G401.6 (cell line): ENCODE data around the gene HTT-AS.

Experiments
- FAIRE-seq: peaks from 2 replicates; lab custom pipeline; 2012; peaks lifted over from hg19 to GRCh38; lab: Jason Lieb, UNC

HTT-AS gene

DNA sequence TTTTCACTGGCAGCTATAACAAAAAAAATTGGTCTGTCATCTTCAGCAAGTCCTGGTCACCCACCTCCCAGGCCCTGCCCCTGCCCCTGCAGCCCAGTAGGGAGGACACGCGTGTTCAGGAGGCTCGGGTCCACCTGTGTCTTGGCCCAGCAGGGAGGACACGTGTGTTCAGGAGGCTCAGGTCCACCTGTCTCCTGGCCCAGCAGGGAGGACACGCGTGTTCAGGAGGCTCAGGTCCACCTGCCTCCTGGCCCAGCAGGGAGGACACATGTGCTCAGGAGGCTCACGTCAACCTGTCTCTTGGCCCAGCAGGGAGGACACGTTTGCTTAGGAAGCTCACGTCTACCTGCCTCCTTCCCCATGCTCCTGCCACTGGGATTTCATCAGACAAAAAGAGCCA is 44.9 kb downstream of the HTT-AS start:
- FAIRE-seq, result no peak

DNA sequence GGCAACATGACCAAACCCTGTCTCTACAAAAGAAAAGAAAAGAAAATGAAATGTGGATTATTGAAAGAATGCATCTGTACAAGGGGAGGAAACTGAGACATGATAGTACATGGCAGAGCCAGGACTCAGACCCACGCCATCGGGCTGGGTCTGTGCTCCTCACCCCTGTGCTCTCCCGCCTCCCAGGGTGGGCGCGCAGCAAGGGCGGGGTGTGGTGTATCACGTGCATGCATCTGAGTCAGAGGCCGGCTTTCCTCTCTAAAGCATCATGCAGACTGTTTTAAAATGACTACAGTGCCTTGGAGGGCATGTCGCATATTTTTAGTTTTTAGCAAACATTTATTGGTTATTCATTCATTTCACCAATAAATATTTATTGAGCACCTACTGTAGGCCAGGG is 47.8 kb downstream of the HTT-AS start:
- no peak for FAIRE-seq

DNA sequence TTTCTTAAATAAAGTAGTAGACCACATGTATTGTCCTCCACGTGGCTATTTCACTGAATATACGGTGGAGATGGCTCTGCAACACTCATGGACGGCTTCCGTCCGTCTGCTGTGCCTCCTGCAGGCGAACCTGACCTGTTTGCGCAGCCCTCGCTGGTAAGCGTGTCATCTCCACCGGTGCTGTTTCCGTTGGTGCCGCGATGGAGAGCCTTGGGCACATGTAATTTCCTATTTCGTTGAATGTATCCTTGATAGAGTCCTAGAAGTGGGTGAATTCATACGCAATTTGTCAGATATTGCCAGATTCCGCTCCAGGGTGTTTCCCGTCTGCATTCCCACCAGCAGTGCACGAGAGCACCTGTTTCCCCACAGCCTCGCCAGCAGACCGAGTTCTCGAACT is 48.5 kb downstream of the HTT-AS start:
- FAIRE-seq, result no peak

DNA sequence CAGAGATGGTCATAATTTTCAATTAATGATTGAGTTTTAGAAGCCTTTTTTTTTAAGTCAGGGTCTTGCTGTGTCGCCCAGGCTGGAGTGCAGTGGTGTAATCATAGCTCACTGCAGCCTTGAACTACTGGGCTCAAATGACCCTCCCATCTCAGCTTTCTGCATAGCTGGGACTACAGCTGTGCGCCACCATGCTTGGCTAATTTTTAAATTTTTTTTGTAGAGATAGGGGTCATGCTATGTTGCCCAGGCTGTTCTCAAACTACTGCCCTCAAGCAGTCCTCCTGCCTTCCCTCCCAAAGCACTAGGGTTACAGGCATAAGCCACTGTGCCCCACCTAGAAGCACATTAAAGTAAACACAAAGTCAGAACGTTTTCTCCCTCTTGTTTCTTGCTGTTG is 51.7 kb downstream of the HTT-AS start:
- no peak for FAIRE-seq

DNA sequence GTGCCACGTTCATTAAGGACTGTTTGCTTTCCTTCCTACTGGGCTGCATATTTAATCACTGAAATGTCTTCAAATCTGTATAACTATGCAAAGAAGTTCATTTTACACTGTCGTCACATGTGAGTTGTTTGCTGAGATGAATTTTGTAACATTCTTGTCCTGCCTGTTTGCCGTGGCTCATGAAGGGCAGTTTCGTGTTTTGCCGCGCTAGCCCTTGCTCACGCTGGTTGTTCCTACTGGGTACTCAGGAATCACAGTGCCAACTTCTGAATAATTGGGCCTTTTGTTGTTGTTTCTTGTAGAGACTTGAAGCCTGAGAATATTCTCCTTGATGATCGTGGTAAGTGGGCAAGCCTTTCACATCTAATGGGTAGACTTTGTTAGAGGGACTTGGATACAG is 52.2 kb downstream of the HTT-AS start:
- no peak for FAIRE-seq

DNA sequence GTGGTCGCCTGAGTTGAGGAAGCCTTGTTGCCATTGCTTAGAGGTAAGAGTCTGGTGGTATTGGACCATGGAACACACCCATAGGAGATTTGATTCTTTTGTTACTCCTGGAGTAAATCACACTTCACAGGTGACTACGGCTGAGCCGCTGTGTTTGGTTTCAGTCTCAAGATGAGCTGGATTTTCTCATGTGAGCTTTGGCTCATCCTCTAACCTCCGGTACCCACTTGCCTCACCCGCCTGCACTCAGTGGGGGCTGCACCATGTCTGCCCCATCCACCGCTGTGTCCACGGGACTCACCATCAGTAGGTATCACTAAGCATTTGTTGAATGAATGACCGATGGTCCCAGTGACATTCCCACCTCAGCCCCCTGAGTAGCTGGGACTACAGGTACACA is 52.7 kb downstream of the HTT-AS start:
- FAIRE-seq, result no peak

DNA sequence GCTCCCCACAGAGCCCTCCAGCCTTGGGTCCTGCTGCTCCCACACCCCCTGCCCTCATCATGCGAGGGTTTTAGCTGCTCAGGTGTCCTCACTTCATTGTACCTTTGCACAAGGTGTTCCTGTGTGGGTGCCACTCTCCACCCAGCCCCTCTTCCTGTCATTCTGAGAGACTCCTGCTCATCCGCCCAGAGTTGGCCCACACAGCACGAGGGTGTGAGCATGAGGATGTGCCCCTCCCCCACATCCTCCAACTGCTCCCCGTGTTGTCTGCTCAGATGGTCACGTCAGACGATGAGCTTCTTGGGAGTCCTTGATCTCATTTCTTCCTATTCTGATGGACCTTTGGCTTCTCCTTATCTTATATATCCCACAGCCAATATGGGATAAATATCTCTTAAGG is 53.2 kb downstream of the HTT-AS start:
- no peak for FAIRE-seq

DNA sequence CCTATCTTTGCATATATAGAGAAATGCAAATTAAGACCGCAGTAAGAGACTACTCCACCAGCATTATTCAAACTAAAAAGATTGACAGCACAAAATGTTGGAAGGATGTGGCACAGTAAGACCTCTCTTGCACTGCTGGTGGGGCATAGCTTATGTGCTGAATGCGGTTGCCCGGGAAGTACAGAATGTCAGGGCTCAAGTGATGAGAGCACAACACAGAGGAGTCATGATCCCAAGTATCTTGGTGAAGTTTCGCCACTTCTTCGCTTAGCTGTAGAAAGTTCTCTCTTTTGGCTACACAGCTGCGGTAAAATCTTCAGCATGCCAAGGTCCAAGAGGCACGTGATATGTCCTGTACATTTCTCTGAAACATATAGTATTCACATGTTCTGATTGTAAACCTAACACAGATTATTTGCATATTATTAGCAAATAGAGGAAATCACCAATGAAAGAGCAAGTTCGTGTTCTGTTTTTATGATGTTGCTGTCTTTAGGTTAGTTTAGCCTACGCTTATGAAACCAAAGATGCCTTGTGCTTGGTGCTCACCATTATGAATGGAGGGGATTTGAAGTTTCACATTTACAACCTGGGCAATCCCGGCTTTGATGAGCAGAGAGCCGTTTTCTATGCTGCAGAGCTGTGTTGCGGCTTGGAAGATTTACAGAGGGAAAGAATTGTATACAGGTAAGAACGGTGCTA is 55.0 kb downstream of the HTT-AS start:
- FAIRE-seq, result no peak

DNA sequence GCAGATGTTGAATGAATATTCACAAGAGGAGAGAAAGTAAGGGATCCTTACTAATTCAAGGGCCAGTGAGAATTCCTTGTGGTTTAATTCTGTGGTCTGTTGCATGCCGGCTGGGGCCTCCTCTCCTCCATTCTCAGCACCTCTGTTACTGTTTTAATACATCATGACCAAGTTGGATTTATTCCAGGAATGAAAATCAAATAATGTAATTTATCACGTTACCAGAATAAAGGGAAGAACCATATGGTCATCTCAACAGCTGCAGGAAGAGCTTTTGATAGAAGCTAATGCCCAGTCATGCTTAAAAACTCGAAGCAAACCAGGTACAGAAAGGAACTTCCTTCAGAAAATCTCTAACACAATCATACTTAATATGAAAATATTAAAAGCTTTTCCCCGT is 56.8 kb downstream of the HTT-AS start:
- FAIRE-seq, result no peak

DNA sequence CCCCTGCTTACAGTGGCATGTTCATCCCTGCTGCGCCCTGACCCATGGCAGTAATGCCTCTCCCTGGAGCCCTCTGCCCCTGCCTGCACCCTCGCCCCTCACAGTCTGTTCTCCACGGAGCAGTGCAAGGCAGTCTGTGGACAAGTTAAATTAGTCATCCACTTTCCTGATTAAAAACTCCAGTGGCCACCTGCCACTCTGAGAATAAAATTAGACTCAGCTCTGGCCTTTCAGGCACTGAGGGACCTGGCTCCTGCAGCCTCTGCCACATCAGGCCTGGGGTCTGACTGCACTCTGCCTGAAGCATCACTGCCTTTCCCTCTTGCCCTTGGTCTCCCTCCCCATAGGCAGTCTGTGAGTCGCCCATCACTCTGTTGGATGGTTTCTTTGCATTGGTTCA is 57.4 kb downstream of the HTT-AS start:
- no peak for FAIRE-seq

DNA sequence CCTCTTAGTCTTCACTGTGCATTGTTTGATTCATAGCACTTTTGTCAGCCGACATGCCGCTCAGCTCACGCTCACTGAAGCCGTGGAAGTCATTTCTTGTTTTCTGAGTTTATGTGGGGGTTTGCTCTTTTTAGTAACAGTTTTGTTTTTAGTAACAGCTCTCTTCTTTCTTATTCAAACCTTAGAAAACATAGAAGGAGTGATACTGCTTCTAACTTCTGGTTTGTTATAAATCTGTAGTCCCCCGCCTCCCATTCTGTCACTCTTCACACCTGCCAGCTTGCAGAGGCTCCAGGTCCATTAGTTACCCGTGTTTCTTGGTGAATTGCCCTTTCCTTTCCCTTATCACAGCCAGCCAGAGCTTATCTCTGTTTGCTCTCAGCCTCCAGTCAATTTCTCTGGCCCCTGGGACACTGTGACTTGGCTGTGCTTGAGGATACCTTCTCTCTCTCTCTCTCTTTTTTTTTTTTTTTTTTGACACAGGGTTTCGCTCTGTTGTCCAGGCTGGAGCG is 60.4 kb downstream of the HTT-AS start:
- no peak for FAIRE-seq
